Right lobe of liver (tissue), 4 donors: Measurements from ENCODE around the gene TNFRSF8.

ENCODE experiments used
- POLR2A ChIP-seq: fragments of 450-650 bp; IDR thresholded peaks from one replicate; pipeline ENCODE4 v1.6.1; 2017; ENCODE audit warnings: antibody characterized with exemption, mild to moderate bottlenecking
- TF ChIP-seq, protein P1 (sequence below), 4 donors: fragments of 200-600 bp in 3 of 4; fragments of 450-650 bp in 1 of 4; IDR thresholded peaks; one replicate each; pipeline versions ENCODE4 v1.5.1 to v1.8.0; 2016 to 2022; ENCODE audit warnings: antibody characterized with exemption in 4 of 4, mild to moderate bottlenecking in 2 of 4
- donor health status: DM: no; HTN: no; CAD: no.
- donor health status: DM: no; HTN: no; CAD: no.
- donor health status: DM: no; HTN: yes; CAD: no.

GRCh38 chr1:12064073-12064969 lies 1.2 kb downstream of the TNFRSF8 start:
- TF ChIP-seq, protein P1, sequence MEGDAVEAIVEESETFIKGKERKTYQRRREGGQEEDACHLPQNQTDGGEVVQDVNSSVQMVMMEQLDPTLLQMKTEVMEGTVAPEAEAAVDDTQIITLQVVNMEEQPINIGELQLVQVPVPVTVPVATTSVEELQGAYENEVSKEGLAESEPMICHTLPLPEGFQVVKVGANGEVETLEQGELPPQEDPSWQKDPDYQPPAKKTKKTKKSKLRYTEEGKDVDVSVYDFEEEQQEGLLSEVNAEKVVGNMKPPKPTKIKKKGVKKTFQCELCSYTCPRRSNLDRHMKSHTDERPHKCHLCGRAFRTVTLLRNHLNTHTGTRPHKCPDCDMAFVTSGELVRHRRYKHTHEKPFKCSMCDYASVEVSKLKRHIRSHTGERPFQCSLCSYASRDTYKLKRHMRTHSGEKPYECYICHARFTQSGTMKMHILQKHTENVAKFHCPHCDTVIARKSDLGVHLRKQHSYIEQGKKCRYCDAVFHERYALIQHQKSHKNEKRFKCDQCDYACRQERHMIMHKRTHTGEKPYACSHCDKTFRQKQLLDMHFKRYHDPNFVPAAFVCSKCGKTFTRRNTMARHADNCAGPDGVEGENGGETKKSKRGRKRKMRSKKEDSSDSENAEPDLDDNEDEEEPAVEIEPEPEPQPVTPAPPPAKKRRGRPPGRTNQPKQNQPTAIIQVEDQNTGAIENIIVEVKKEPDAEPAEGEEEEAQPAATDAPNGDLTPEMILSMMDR (IDR thresholded peaks at IDR 0.05) = no peak
- TF ChIP-seq POLR2A = no peak
